Chondrocyte (in vitro differentiated cells): ENCODE measurements around the gene H3-3A. TPM values are rescaled to one million over a fixed set of nuclear protein-coding genes. Genes with fewer than 3 reads are reported as not detected.

ENCODE experiments used
- DNase-seq: peaks from one replicate; pipeline ENCODE4 v3.0.0; 2021; ENCODE audit warnings: mixed read lengths, low spot score
- H3K27ac Mint-ChIP-seq: one replicate; pipeline ENCODE4 v1.8.0; 2021; ENCODE audit warnings: mild to moderate bottlenecking, moderate library complexity, mixed read lengths; ENCODE audit not compliant: unreplicated experiment
- H3K27me3 Mint-ChIP-seq: 2 replicates; pipeline ENCODE4 v1.8.0; 2021; ENCODE audit warnings: low read depth, mixed read lengths
- H3K36me3 Mint-ChIP-seq: 2 replicates; pipeline ENCODE4 v1.8.0; 2021; ENCODE audit warnings: low read depth, mixed read lengths
- H3K4me1 Mint-ChIP-seq: 2 replicates; pipeline ENCODE4 v1.8.0; 2021; ENCODE audit warnings: low read depth, mild to moderate bottlenecking, mixed read lengths
- H3K4me3 Mint-ChIP-seq: one replicate; pipeline ENCODE4 v1.8.0; 2021; ENCODE audit warnings: mild to moderate bottlenecking, moderate library complexity, mixed read lengths; ENCODE audit not compliant: unreplicated experiment
- H3K9me3 Mint-ChIP-seq: 2 replicates; pipeline ENCODE4 v1.8.0; 2021; ENCODE audit warnings: low read depth, mixed read lengths
- total RNA-seq: library from RNA; stranded (reverse); gene quantifications from 3 replicates; pipeline ENCODE4 v1.2.1, GENCODE V29; 2021
- TF ChIP-seq, protein P1 (sequence below): fragments of 200-600 bp; sonication (generic); IDR thresholded peaks from 2 replicates; pipeline ENCODE4 v1.5.0; 2021; ENCODE audit warnings: antibody characterized with exemption, mild to moderate bottlenecking, moderate library complexity

Gene H3-3A
- total RNA-seq, 1 donor from 2014 or later: 315 TPM

DNA sequence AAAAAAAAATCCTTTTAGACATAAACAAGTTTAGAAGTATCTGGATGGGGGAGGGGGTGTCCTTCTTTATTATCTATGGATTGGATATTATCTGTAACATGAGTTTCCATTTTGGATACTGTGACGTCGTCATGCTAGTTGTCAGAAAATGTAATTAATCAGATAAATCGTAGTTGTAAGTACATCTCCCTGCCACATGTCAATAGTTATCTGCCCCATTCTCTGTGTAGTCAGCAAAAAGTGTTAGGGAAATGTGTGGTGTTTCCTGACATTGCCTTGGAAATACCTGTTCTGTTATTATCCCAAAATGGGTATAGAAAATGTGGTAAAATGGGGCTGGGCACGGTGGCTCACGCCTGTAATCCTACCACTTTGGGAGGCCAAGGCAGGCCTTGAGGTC, 38.8 kb upstream of the H3-3A start:
- TF ChIP-seq, protein P1, sequence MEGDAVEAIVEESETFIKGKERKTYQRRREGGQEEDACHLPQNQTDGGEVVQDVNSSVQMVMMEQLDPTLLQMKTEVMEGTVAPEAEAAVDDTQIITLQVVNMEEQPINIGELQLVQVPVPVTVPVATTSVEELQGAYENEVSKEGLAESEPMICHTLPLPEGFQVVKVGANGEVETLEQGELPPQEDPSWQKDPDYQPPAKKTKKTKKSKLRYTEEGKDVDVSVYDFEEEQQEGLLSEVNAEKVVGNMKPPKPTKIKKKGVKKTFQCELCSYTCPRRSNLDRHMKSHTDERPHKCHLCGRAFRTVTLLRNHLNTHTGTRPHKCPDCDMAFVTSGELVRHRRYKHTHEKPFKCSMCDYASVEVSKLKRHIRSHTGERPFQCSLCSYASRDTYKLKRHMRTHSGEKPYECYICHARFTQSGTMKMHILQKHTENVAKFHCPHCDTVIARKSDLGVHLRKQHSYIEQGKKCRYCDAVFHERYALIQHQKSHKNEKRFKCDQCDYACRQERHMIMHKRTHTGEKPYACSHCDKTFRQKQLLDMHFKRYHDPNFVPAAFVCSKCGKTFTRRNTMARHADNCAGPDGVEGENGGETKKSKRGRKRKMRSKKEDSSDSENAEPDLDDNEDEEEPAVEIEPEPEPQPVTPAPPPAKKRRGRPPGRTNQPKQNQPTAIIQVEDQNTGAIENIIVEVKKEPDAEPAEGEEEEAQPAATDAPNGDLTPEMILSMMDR: no peak
- Mint-ChIP-seq H3K4me3 (no peak overlapping the region), H3K36me3 (no peaks in the 10 kb centered on the region), H3K27me3 (peaks cover 5% of the 10 kb centered on the region), H3K27ac (no peak overlapping the region), H3K9me3 (no peaks in the 10 kb centered on the region), H3K4me1 (peaks cover 9% of the 10 kb centered on the region)
- no peak for DNase-seq

DNA sequence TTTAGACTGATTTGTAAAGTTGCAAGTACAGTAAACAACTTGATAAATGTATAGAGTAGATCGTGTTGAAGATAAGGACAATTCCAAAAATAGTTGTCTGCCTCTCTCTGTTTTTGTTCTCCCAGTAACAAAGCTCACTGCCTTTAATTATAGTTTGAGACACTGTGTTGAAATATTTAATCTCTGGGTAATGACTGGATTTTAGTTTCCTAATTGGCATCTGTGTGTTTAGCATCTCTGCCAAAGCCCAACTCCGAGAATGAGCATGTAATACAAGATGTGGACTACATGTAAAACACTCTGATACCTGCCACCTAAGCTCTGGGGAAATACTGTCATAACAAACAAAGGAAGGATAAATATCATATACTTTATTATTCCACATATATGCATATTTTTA, 35.7 kb upstream of the H3-3A start:
- H3K27ac Mint-ChIP-seq: no peak overlapping the region
- no peaks in the 10 kb centered on the region for H3K36me3 Mint-ChIP-seq
- TF ChIP-seq, protein P1: no peak
- H3K4me3 Mint-ChIP-seq: no peak overlapping the region
- DNase-seq: no peak
- H3K4me1 Mint-ChIP-seq: peaks cover 9% of the 10 kb centered on the region
- peaks cover 4% of the 10 kb centered on the region for H3K27me3 Mint-ChIP-seq
- no peaks in the 10 kb centered on the region for H3K9me3 Mint-ChIP-seq

DNA sequence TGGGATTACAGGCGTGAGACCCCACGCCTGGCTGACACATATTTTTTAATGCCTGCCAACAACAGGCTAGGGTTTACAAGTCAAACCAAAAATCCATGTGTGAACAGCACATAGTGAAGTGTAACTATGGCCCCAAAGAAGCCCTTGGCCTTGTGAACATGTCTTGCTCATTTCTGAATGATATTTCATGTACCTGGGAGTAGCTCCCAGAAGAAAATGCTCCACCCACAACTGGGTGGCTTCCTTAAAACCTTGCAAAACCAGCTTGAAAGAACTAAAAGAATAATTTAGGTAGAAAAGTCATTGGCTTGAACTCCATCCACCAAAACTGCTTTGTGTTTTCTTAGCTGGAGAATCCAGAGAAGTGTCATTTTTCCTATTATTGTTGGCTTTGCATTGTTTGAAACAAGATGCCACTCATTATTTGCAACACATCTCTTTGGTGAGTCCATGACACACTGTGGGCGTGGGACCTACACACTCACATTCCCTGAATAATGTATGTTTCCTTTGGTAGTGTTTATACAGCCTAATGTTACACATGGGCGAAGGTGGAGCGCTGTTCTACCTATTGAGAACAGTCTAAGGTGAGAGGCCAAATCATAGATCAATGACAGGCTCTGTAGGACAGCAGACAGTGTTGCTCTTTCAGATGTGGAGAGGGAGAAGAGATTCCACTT, 34.8 kb upstream of the H3-3A start:
- Mint-ChIP-seq H3K27ac (no peak overlapping the region), H3K4me3 (no peak overlapping the region), H3K27me3 (no peaks in the 10 kb centered on the region), H3K9me3 (no peaks in the 10 kb centered on the region), H3K4me1 (peaks cover 9% of the 10 kb centered on the region), H3K36me3 (no peaks in the 10 kb centered on the region)
- no peak for DNase-seq
- TF ChIP-seq, protein P1: no peak

DNA sequence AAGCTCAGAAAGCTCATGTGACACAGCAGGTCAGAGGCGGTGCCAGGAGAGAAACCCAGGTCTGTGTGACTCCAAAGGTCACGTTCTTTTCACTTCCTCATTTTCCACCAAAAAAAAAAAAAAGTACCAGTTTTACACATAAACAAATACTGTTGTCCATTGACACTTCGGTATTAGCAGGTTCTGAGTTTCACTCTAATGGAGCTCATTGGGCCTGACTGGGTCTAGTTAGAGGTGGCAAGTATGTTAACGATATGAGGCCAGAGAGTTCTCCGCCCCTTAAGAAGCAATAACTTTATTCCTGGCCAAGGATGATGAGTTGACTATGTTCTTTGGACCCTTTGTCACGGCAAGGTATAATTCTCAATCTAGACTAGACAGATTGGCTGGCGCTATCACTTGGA, 33.4 kb upstream of the H3-3A start:
- H3K27ac Mint-ChIP-seq: no peak overlapping the region
- DNase-seq: no peak
- H3K36me3 Mint-ChIP-seq: no peaks in the 10 kb centered on the region
- no peak overlapping the region for H3K4me3 Mint-ChIP-seq
- H3K4me1 Mint-ChIP-seq: peaks cover 9% of the 10 kb centered on the region
- H3K27me3 Mint-ChIP-seq: no peaks in the 10 kb centered on the region
- TF ChIP-seq, protein P1: no peak
- H3K9me3 Mint-ChIP-seq: no peaks in the 10 kb centered on the region

DNA sequence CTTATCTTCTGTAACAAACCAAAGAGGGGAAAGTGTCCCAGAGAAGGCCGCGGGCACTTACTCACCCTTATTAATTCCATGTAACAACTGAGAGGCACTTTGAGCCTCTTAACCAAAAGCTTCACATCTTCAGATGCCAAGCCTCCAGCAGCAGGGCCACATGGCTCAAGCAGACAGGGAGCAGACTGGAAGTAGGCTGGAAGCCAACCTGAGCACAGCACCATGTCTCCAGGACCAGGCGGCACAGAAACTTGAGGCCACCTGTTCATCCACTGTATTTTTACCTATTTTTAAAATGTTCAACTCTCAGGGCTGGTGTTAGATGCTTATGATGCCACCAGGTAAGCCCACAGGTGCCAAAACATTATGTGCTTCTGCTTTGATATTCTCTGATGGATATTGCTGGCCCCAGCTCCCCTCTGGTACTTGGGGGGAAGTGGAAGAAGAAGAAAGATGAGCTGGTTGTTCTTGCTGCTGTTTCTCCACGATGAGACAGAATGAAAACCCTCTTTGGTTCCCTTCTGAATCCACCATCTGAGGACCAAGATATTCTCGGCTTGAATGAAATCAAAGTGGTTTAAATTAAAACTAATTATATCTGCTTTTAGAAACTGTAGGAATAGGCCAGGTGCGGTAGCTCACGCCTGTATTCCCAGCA, 32.8 kb upstream of the H3-3A start:
- Mint-ChIP-seq H3K27ac (no peak overlapping the region), H3K4me3 (no peak overlapping the region), H3K36me3 (no peaks in the 10 kb centered on the region), H3K27me3 (no peaks in the 10 kb centered on the region), H3K4me1 (peaks cover 11% of the 10 kb centered on the region), H3K9me3 (no peaks in the 10 kb centered on the region)
- TF ChIP-seq, protein P1: no peak
- no peak for DNase-seq
